GM23338 (cell line): ENCODE data around the gene PDE4D. TPM values are rescaled to one million over a fixed set of nuclear protein-coding genes. Genes with fewer than 3 reads are reported as not detected.

Experiments
- ATAC-seq: fragments of 200-7000 bp; cut with Tn5 transposase; 3 replicates; pipeline ENCODE4 v1.9.1; 2020
- DNase-seq: peaks from one replicate; pipeline ENCODE4 v3.0.0-alpha.2; 2015; ENCODE audit warnings: low spot score
- H2AFZ ChIP-seq: fragments of 200-600 bp; sonication (generic); 2 replicates; pipeline ENCODE4 v1.8.0; 2016; ENCODE audit warnings: antibody characterized with exemption, mild to moderate bottlenecking, moderate library complexity
- H3F3A ChIP-seq: fragments of 200-600 bp; sonication (generic); replicated peaks from 2 replicates; pipeline ENCODE4 v1.8.0; 2017; ENCODE audit warnings: antibody characterized with exemption, mixed run types, low read depth
- H3K27ac ChIP-seq: fragments of 200-600 bp; sonication (generic); 2 replicates; pipeline ENCODE4 v1.6.1; 2016; ENCODE audit warnings: low read depth
- H3K27me3 ChIP-seq: fragments of 200-600 bp; sonication (generic); 2 replicates; pipeline ENCODE4 v1.8.0; 2016; ENCODE audit warnings: mild to moderate bottlenecking, mixed run types, moderate library complexity; ENCODE audit not compliant: insufficient read depth
- H3K36me3 ChIP-seq: fragments of 200-600 bp; sonication (generic); 2 replicates; pipeline ENCODE4 v1.8.0; 2016; ENCODE audit warnings: mild to moderate bottlenecking; ENCODE audit not compliant: insufficient read depth
- H3K4me1 ChIP-seq: fragments of 200-600 bp; sonication (generic); 2 replicates; pipeline ENCODE4 v1.8.0; 2016; ENCODE audit warnings: mild to moderate bottlenecking, moderate library complexity; ENCODE audit not compliant: insufficient read depth
- H3K4me2 ChIP-seq: fragments of 200-600 bp; sonication (generic); 2 replicates; pipeline ENCODE4 v1.7.1; 2017; ENCODE audit warnings: mixed run types
- H3K4me3 ChIP-seq: fragments of 200-600 bp; sonication (generic); 2 replicates; pipeline ENCODE4 v1.6.1; 2016; ENCODE audit warnings: mixed run types
- H3K79me2 ChIP-seq: fragments of 200-600 bp; sonication (generic); replicated peaks from 2 replicates; pipeline ENCODE4 v1.8.0; 2017; ENCODE audit warnings: mild to moderate bottlenecking; ENCODE audit not compliant: insufficient read depth
- H3K9me2 ChIP-seq: fragments of 200-600 bp; sonication (generic); 2 replicates; pipeline ENCODE4 v1.8.0; 2017; ENCODE audit not compliant: insufficient read depth
- H4K20me1 ChIP-seq: fragments of 200-600 bp; sonication (generic); replicated peaks from 2 replicates; pipeline ENCODE4 v1.8.0; 2017; ENCODE audit warnings: mild to moderate bottlenecking; ENCODE audit not compliant: insufficient read depth
- H3K27ac Mint-ChIP-seq: 2 replicates; pipeline ENCODE4 v1.8.0; 2020; ENCODE audit warnings: inconsistent platforms, mild to moderate bottlenecking, moderate library complexity, mixed read lengths
- H3K27me3 Mint-ChIP-seq: 3 replicates; pipeline ENCODE4 v1.8.0; 2022; ENCODE audit warnings: low read depth, mild to moderate bottlenecking, moderate library complexity, mixed read lengths, inconsistent platforms; ENCODE audit not compliant: insufficient read depth, poor library complexity
- H3K36me3 Mint-ChIP-seq: 3 replicates; pipeline ENCODE4 v1.8.0; 2021; ENCODE audit warnings: low read depth, mild to moderate bottlenecking, inconsistent platforms, moderate library complexity, mixed read lengths
- H3K4me1 Mint-ChIP-seq: 3 replicates; pipeline ENCODE4 v1.8.0; 2020; ENCODE audit warnings: mild to moderate bottlenecking, inconsistent platforms, mixed read lengths
- H3K4me3 Mint-ChIP-seq: 3 replicates; pipeline ENCODE4 v1.8.0; 2021; ENCODE audit warnings: moderate library complexity, mild to moderate bottlenecking, inconsistent platforms, mixed read lengths
- H3K9me3 Mint-ChIP-seq: 3 replicates; pipeline ENCODE4 v1.8.0; 2020; ENCODE audit warnings: moderate library complexity, mild to moderate bottlenecking, inconsistent platforms, mixed read lengths
- CREB1 ChIP-seq: fragments of 250-450 bp; sonication (Bioruptor Pico); IDR thresholded peaks from 2 replicates; pipeline ENCODE4 v1.5.0; 2020; ENCODE audit warnings: low read depth, mild to moderate bottlenecking, moderate library complexity
- ETS1 ChIP-seq: IDR thresholded peaks from 2 replicates; pipeline ENCODE4 v1.6.1; 2016; ENCODE audit warnings: antibody characterized with exemption
- EZH2 ChIP-seq: fragments of 200-600 bp; sonication (generic); IDR thresholded peaks from one replicate; pipeline ENCODE4 v1.8.0; 2017; ENCODE audit warnings: antibody characterized with exemption, mild to moderate bottlenecking, low read depth; ENCODE audit not compliant: unreplicated experiment
- EZH2phosphoT487 ChIP-seq: fragments of 200-600 bp; sonication (generic); IDR thresholded peaks from one replicate; pipeline ENCODE4 v1.8.1; 2018; ENCODE audit warnings: antibody characterized with exemption; ENCODE audit not compliant: unreplicated experiment
- JUNB ChIP-seq: IDR thresholded peaks from one replicate; pipeline ENCODE4 v1.6.1; 2016; ENCODE audit warnings: antibody characterized with exemption; ENCODE audit not compliant: unreplicated experiment
- NANOG ChIP-seq: IDR thresholded peaks from 2 replicates; pipeline ENCODE4 v1.6.1; 2016; ENCODE audit warnings: antibody characterized with exemption, borderline replicate concordance
- POLR2AphosphoS5 ChIP-seq: IDR thresholded peaks from 2 replicates; pipeline ENCODE4 v1.6.1; 2016; ENCODE audit warnings: antibody characterized with exemption, low read depth
- REST ChIP-seq: IDR thresholded peaks from one replicate; pipeline ENCODE4 v1.6.1; 2018; ENCODE audit warnings: antibody characterized with exemption; ENCODE audit not compliant: unreplicated experiment
- STAT1 ChIP-seq: IDR thresholded peaks from one replicate; pipeline ENCODE4 v1.6.1; 2016; ENCODE audit warnings: antibody characterized with exemption; ENCODE audit not compliant: unreplicated experiment
- ZNF114 ChIP-seq: fragments of 250-450 bp; sonication (Bioruptor Pico); IDR thresholded peaks from 2 replicates; pipeline ENCODE4 v1.5.0; 2020; ENCODE audit warnings: mild to moderate bottlenecking, moderate library complexity
- ZNF331 ChIP-seq: fragments of 250-450 bp; sonication (Bioruptor Pico); IDR thresholded peaks from 2 replicates; pipeline ENCODE4 v1.5.0; 2020; ENCODE audit warnings: low read depth, mild to moderate bottlenecking, moderate library complexity
- ZNF462 ChIP-seq: fragments of 250-450 bp; sonication (Bioruptor Pico); IDR thresholded peaks from 2 replicates; pipeline ENCODE4 v1.5.0; 2020; ENCODE audit warnings: mild to moderate bottlenecking, moderate library complexity
- polyA plus RNA-seq: library from polyadenylated mRNA; unstranded; fragments of >200 nt; fragmentation: Nextera tagmentation; extraction: Ambion mirVana; gene quantifications from 2 replicates; pipeline ENCODE4 v1.2.1, GENCODE V29; 2016
- total RNA-seq: library from RNA; depleted of rRNA; stranded (reverse); fragments of >200 nt; shearing (Covaris generic); gene quantifications from 2 replicates; pipeline ENCODE4 v1.2.3, GENCODE V29; 2014
- TF ChIP-seq, protein P1 (sequence below), 2 experiments: fragments of 200-600 bp in 1 of 2; sonication (generic) in 1 of 2; conservative IDR thresholded peaks; 2 replicates each; pipeline versions ENCODE4 v1.5.1 to v1.6.1; 2016 to 2017; ENCODE audit warnings: antibody characterized with exemption in 2 of 2, low read depth in 2 of 2, mild to moderate bottlenecking in 2 of 2, moderate library complexity in 1 of 2

PDE4D gene
- total and polyA plus RNA-seq, 2 experiments from 2014 or later: 2.1 to 4.7 TPM

DNA sequence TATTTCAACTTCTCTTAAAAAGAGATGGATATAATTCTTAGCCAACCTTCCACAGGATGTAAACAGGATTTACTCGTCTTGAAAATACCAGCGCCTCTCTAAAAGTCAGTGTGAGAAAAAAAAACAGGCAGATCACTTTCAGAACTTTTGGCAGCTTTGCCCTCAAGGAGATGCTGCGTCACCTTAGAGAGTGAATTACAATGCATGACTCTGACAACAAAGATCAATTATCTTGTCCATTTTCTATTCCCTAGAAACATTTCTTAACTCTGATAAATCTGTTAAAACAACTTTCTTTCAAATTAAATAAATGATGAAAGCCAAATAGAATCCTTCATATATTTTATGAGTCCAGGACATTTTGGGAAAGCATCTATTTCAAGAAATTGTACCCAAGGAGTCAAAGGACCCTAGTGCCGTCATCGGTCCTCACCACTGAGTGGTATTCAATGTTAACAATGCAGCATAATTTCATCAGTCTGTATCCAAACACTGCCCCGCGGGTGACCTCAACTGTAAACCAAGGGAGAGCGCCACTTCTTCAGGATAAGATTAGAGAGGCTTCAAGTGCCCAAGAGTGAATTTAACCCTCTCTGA lies 536.0 kb downstream of the PDE4D start:
- no peak for TF ChIP-seq CREB1
- no peak for TF ChIP-seq ZNF331 (CRISPR knock-in tag)
- TF ChIP-seq POLR2AphosphoS5: no peak
- no peak for TF ChIP-seq STAT1
- TF ChIP-seq ZNF462: no peak
- no peak for TF ChIP-seq REST
- no peak for TF ChIP-seq EZH2phosphoT487
- no peak for TF ChIP-seq JUNB
- TF ChIP-seq, protein P1, sequence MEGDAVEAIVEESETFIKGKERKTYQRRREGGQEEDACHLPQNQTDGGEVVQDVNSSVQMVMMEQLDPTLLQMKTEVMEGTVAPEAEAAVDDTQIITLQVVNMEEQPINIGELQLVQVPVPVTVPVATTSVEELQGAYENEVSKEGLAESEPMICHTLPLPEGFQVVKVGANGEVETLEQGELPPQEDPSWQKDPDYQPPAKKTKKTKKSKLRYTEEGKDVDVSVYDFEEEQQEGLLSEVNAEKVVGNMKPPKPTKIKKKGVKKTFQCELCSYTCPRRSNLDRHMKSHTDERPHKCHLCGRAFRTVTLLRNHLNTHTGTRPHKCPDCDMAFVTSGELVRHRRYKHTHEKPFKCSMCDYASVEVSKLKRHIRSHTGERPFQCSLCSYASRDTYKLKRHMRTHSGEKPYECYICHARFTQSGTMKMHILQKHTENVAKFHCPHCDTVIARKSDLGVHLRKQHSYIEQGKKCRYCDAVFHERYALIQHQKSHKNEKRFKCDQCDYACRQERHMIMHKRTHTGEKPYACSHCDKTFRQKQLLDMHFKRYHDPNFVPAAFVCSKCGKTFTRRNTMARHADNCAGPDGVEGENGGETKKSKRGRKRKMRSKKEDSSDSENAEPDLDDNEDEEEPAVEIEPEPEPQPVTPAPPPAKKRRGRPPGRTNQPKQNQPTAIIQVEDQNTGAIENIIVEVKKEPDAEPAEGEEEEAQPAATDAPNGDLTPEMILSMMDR (conservative IDR thresholded peaks at IDR 0.05; ENCODE audit: low read depth in 2 of 2): no peak
- TF ChIP-seq EZH2: no peak
- no peak for TF ChIP-seq NANOG
- TF ChIP-seq ETS1: no peak
- no peak for TF ChIP-seq ZNF114 (CRISPR knock-in tag)
- peak overlapping the region; percentile 46 for H3K27ac Mint-ChIP-seq
- Histone ChIP-seq H3K36me3 (no peaks in the 10 kb centered on the region), H3K4me2 (peak overlapping the region; percentile 36), H4K20me1 (no peaks in the 10 kb centered on the region), H3K9me2 (no peaks in the 10 kb centered on the region), H3K4me1 (peaks cover 31% of the 10 kb centered on the region), H3K27me3 (no peaks in the 10 kb centered on the region), H2AFZ (0 out of 2 replicates have a peak overlapping the region, but pooled peaks have one; percentile 3), H3K79me2 (no peaks in the 10 kb centered on the region), H3K27ac (peak overlapping the region; percentile 23; the same call in 1 of the 2 replicates), H3F3A (no peaks in the 10 kb centered on the region), H3K4me3 (no peak overlapping the region)
- H3K4me1 Mint-ChIP-seq: peaks cover 36% of the 10 kb centered on the region
- DNase-seq (peak; percentile 44), ATAC-seq (peak; percentile 59)
- peaks cover 3% of the 10 kb centered on the region for H3K27me3 Mint-ChIP-seq
- H3K9me3 Mint-ChIP-seq: no peaks in the 10 kb centered on the region
- H3K4me3 Mint-ChIP-seq: no peak overlapping the region
- H3K36me3 Mint-ChIP-seq: no peaks in the 10 kb centered on the region
